ENCODE measurements around the gene ARHGEF16. TPM values are rescaled to one million over a fixed set of nuclear protein-coding genes. Genes with fewer than 3 reads are reported as not detected.

ARHGEF16 gene
- total and polyA plus RNA-seq, 2 donors from 2014 or later = 15.5 to 39.3 TPM

- intact Hi-C loops (cut with DNase I) = no loop called here
- peaks cover 0 to 2% (median 2%) of the 10 kb centered on the region in 3 donors for H3K9me3 ChIP-seq (ENCODE audit: control insufficient read depth in 2 of 3, insufficient read depth in 1 of 3, low read length in 3 of 3)
- no peak for DNase-seq
- no peak overlapping the region for H3K27ac ChIP-seq (ENCODE audit: low read depth in 2 of 2, low read length in 2 of 2)
- peaks cover 0 to 11% (median 8%) of the 10 kb centered on the region in 3 donors for H3K4me1 ChIP-seq (ENCODE audit: control insufficient read depth in 2 of 3, insufficient read depth in 2 of 3, low read depth in 1 of 3, low read length in 3 of 3)
- H3K4me3 ChIP-seq (ENCODE audit: low read length in 3 of 3) = no peak overlapping the region
- H3K36me3 ChIP-seq (ENCODE audit: control insufficient read depth in 2 of 3, insufficient read depth in 3 of 3, low read length in 3 of 3) = no peaks in the 10 kb centered on the region
- no peak for FAIRE-seq
- H3K9ac ChIP-seq (ENCODE audit: low read length in 3 of 3) = no peak overlapping the region
- H3K27me3 ChIP-seq (ENCODE audit: control insufficient read depth, insufficient read depth, low read length) = no peaks in the 10 kb centered on the region
- TF ChIP-seq CTCF (IDR thresholded peaks at IDR 0.05; ENCODE audit: borderline replicate concordance, extremely low read depth, insufficient read depth) = no peak
Observed at GRCh38 chr1:3450202-3450863, 4.1 kb upstream of the ARHGEF16 start.

- no peaks in the 10 kb centered on the region for H3K27me3 ChIP-seq (ENCODE audit: control insufficient read depth, insufficient read depth, low read length)
- DNase-seq (peak in 1 of 5 donors; percentile 54), FAIRE-seq (no peak)
- peaks cover 0 to 2% (median 2%) of the 10 kb centered on the region in 3 donors for H3K9me3 ChIP-seq (ENCODE audit: control insufficient read depth in 2 of 3, insufficient read depth in 1 of 3, low read length in 3 of 3)
- H3K27ac ChIP-seq (ENCODE audit: low read depth in 2 of 2, low read length in 2 of 2) = no peak overlapping the region
- H3K9ac ChIP-seq (ENCODE audit: low read length in 3 of 3) = no peak overlapping the region
- intact Hi-C loops (cut with DNase I) = no loop called here
- peaks cover 0 to 18% (median 8%) of the 10 kb centered on the region in 3 donors for H3K4me1 ChIP-seq (ENCODE audit: control insufficient read depth in 2 of 3, insufficient read depth in 2 of 3, low read depth in 1 of 3, low read length in 3 of 3)
- no peak overlapping the region for H3K4me3 ChIP-seq (ENCODE audit: low read length in 3 of 3)
- no peak for TF ChIP-seq CTCF (IDR thresholded peaks at IDR 0.05; ENCODE audit: borderline replicate concordance, extremely low read depth, insufficient read depth)
- no peaks in the 10 kb centered on the region for H3K36me3 ChIP-seq (ENCODE audit: control insufficient read depth in 2 of 3, insufficient read depth in 3 of 3, low read length in 3 of 3)
Observed at GRCh38 chr1:3450983-3451382, 3.5 kb upstream of the ARHGEF16 start.

GRCh38 chr1:3451994-3452865, 2.2 kb upstream of the ARHGEF16 start:
- H3K4me3 ChIP-seq (ENCODE audit: low read length in 3 of 3) = no peak overlapping the region
- no peak for FAIRE-seq

More at GRCh38 chr1:3451994-3452865, 2.2 kb upstream of the ARHGEF16 start:
- no peak overlapping the region for H3K27ac ChIP-seq (ENCODE audit: low read depth in 2 of 2, low read length in 2 of 2)
- peaks cover 0 to 2% (median 2%) of the 10 kb centered on the region in 3 donors for H3K9me3 ChIP-seq (ENCODE audit: control insufficient read depth in 2 of 3, insufficient read depth in 1 of 3, low read length in 3 of 3)
- peak overlapping the region in 1 of 3 donors; percentile 48 for H3K9ac ChIP-seq (ENCODE audit: low read length in 3 of 3)
- DNase-seq = peak in 2 of 5 donors; percentile 49 to 76
- H3K27me3 ChIP-seq (ENCODE audit: control insufficient read depth, insufficient read depth, low read length) = no peaks in the 10 kb centered on the region
- no peaks in the 10 kb centered on the region for H3K36me3 ChIP-seq (ENCODE audit: control insufficient read depth in 2 of 3, insufficient read depth in 3 of 3, low read length in 3 of 3)
- no peak for TF ChIP-seq CTCF (IDR thresholded peaks at IDR 0.05; ENCODE audit: borderline replicate concordance, extremely low read depth, insufficient read depth)
- peaks cover 0 to 27% (median 8%) of the 10 kb centered on the region in 3 donors for H3K4me1 ChIP-seq (ENCODE audit: control insufficient read depth in 2 of 3, insufficient read depth in 2 of 3, low read depth in 1 of 3, low read length in 3 of 3)
- intact Hi-C loops (cut with DNase I) = no loop called here
